OCI-LY1 (cell line): ENCODE data around the gene KLHL14.

ENCODE experiments used
- H2AFZ ChIP-seq: fragments of 200-600 bp; sonication (generic), shearing (Covaris generic); 2 replicates; pipeline ENCODE4 v1.6.0; 2014; ENCODE audit warnings: antibody characterized with exemption, mild to moderate bottlenecking, low read length
- H3F3A ChIP-seq: fragments of 200-600 bp; sonication (generic), shearing (Covaris generic); 2 replicates; pipeline ENCODE4 v1.6.0; 2014; ENCODE audit warnings: mild to moderate bottlenecking, antibody characterized with exemption, low read length, moderate library complexity; ENCODE audit not compliant: insufficient read depth
- H3K27ac ChIP-seq: fragments of 200-600 bp; sonication (generic); 2 replicates; pipeline ENCODE4 v1.5.1; 2014; ENCODE audit warnings: low read length, mixed run types, mild to moderate bottlenecking, low read depth; ENCODE audit not compliant: poor library complexity, severe bottlenecking
- H3K27me3 ChIP-seq: fragments of 200-600 bp; sonication (generic); 2 replicates; pipeline ENCODE4 v1.6.0; 2014; ENCODE audit warnings: antibody characterized with exemption, mild to moderate bottlenecking, low read length, moderate library complexity; ENCODE audit not compliant: insufficient read depth
- H3K36me3 ChIP-seq: fragments of 200-600 bp; sonication (generic); 2 replicates; pipeline ENCODE4 v1.6.1; 2014; ENCODE audit warnings: mild to moderate bottlenecking, antibody characterized with exemption, low read length, moderate library complexity, mixed read lengths; ENCODE audit not compliant: insufficient read depth
- H3K4me1 ChIP-seq: fragments of 200-600 bp; sonication (generic); 2 replicates; pipeline ENCODE4 v1.5.1; 2014; ENCODE audit warnings: mild to moderate bottlenecking, low read length, moderate library complexity; ENCODE audit not compliant: insufficient read depth, severe bottlenecking
- H3K4me2 ChIP-seq: fragments of 200-600 bp; sonication (generic), shearing (Covaris generic); 2 replicates; pipeline ENCODE4 v1.6.1; 2014; ENCODE audit warnings: low read length
- H3K4me3 ChIP-seq: fragments of 200-600 bp; sonication (generic); 2 replicates; pipeline ENCODE4 v1.5.1; 2014; ENCODE audit warnings: low read length, low read depth, mild to moderate bottlenecking, mixed read lengths; ENCODE audit not compliant: poor library complexity, severe bottlenecking
- H3K79me2 ChIP-seq: fragments of 200-600 bp; shearing (Covaris generic); 2 replicates; pipeline ENCODE4 v1.6.1; 2016; ENCODE audit warnings: mixed run types, low read length, mixed read lengths; ENCODE audit not compliant: insufficient read depth
- H3K9ac ChIP-seq: fragments of 200-600 bp; sonication (generic), shearing (Covaris generic); 2 replicates; pipeline ENCODE4 v1.6.1; 2014; ENCODE audit warnings: mild to moderate bottlenecking, low read length, mixed read lengths
- H3K9me2 ChIP-seq: fragments of 200-600 bp; sonication (generic), shearing (Covaris generic); 2 replicates; pipeline ENCODE4 v1.6.1; 2014; ENCODE audit warnings: low read depth, mild to moderate bottlenecking, low read length, mixed read lengths
- H3K9me3 ChIP-seq: fragments of 200-600 bp; shearing (Covaris generic); 2 replicates; pipeline ENCODE4 v1.6.1; 2014; ENCODE audit warnings: low read length, mixed read lengths
- H4K20me1 ChIP-seq: fragments of 200-600 bp; sonication (generic), shearing (Covaris generic); 2 replicates; pipeline ENCODE4 v1.6.0; 2016; ENCODE audit warnings: mild to moderate bottlenecking, low read length; ENCODE audit not compliant: insufficient read depth
- CTCF ChIP-seq: fragments of 200-600 bp; sonication (generic), shearing (Covaris generic); IDR thresholded peaks from 2 replicates; pipeline ENCODE4 v1.5.1; 2017; ENCODE audit warnings: mild to moderate bottlenecking, antibody characterized with exemption, low read length, moderate library complexity, mixed read lengths
- EZH2 ChIP-seq: fragments of 200-600 bp; sonication (generic), shearing (Covaris generic); IDR thresholded peaks from 2 replicates; pipeline ENCODE4 v1.8.0; 2017; ENCODE audit warnings: borderline replicate concordance, mixed run types, mild to moderate bottlenecking, antibody characterized with exemption, low read length, moderate library complexity, mixed read lengths

Gene KLHL14

GRCh38 chr18:32777049-32777448 is 4.2 kb upstream of the KLHL14 start:
- Histone ChIP-seq H3K36me3 (no peaks in the 10 kb centered on the region), H3K27me3 (no peaks in the 10 kb centered on the region), H3K27ac (no peak overlapping the region), H3K79me2 (no peaks in the 10 kb centered on the region), H3K4me3 (no peak overlapping the region), H3K9ac (no peak overlapping the region), H3K4me2 (no peak overlapping the region), H4K20me1 (no peaks in the 10 kb centered on the region), H3K4me1 (peaks cover 27% of the 10 kb centered on the region), H3K9me2 (no peaks in the 10 kb centered on the region), H3K9me3 (no peaks in the 10 kb centered on the region), H3F3A (no peaks in the 10 kb centered on the region), H2AFZ (no peak overlapping the region)
- TF ChIP-seq CTCF (no peak), EZH2 (no peak)

- H3K79me2 ChIP-seq: no peaks in the 10 kb centered on the region
- no peak overlapping the region for H3K9ac ChIP-seq
- H2AFZ ChIP-seq: no peak overlapping the region
- no peak for TF ChIP-seq CTCF
- no peaks in the 10 kb centered on the region for H3K27me3 ChIP-seq
- H3K36me3 ChIP-seq: no peaks in the 10 kb centered on the region
- H3K9me2 ChIP-seq: no peaks in the 10 kb centered on the region
- H3K4me2 ChIP-seq: no peak overlapping the region
- no peak overlapping the region for H3K4me3 ChIP-seq
- H3F3A ChIP-seq: no peaks in the 10 kb centered on the region
- H4K20me1 ChIP-seq: no peaks in the 10 kb centered on the region
- H3K4me1 ChIP-seq: peaks cover 27% of the 10 kb centered on the region
- H3K9me3 ChIP-seq: no peaks in the 10 kb centered on the region
- no peak overlapping the region for H3K27ac ChIP-seq
Measured at GRCh38 chr18:32776561-32776960, 3.7 kb upstream of the KLHL14 start.

- no peaks in the 10 kb centered on the region for H3K36me3 ChIP-seq
- no peaks in the 10 kb centered on the region for H3K9me2 ChIP-seq
- H3K9me3 ChIP-seq: no peaks in the 10 kb centered on the region
- H3K79me2 ChIP-seq: no peaks in the 10 kb centered on the region
- no peak overlapping the region for H3K4me3 ChIP-seq
- peaks cover 27% of the 10 kb centered on the region for H3K4me1 ChIP-seq
- no peaks in the 10 kb centered on the region for H3F3A ChIP-seq
- TF ChIP-seq EZH2: no peak
- TF ChIP-seq CTCF: no peak
- H3K9ac ChIP-seq: no peak overlapping the region
- H3K4me2 ChIP-seq: no peak overlapping the region
- no peaks in the 10 kb centered on the region for H4K20me1 ChIP-seq
- no peaks in the 10 kb centered on the region for H3K27me3 ChIP-seq
- H3K27ac ChIP-seq: no peak overlapping the region
- H2AFZ ChIP-seq: no peak overlapping the region
Measured at GRCh38 chr18:32775628-32776027, 2.8 kb upstream of the KLHL14 start.
